Osteocyte (in vitro differentiated cells): ENCODE measurements around the gene NLRC5. TPM values are rescaled to one million over a fixed set of nuclear protein-coding genes. Genes with fewer than 3 reads are reported as not detected.

Experiments
- DNase-seq: peaks from one replicate; pipeline ENCODE4 v3.0.0; 2021; ENCODE audit warnings: mixed read lengths; ENCODE audit not compliant: unreplicated experiment; ENCODE audit errors: extremely low spot score
- H3K27ac Mint-ChIP-seq: one replicate; pipeline ENCODE4 v1.8.0; 2021; ENCODE audit warnings: mild to moderate bottlenecking, mixed read lengths; ENCODE audit not compliant: unreplicated experiment
- H3K27me3 Mint-ChIP-seq: one replicate; pipeline ENCODE4 v1.8.0; 2021; ENCODE audit warnings: mixed read lengths; ENCODE audit not compliant: unreplicated experiment
- H3K36me3 Mint-ChIP-seq: one replicate; pipeline ENCODE4 v1.8.0; 2021; ENCODE audit warnings: mixed read lengths; ENCODE audit not compliant: unreplicated experiment
- H3K4me1 Mint-ChIP-seq: one replicate; pipeline ENCODE4 v1.8.0; 2021; ENCODE audit warnings: mixed read lengths; ENCODE audit not compliant: unreplicated experiment
- H3K4me3 Mint-ChIP-seq: one replicate; pipeline ENCODE4 v1.8.0; 2021; ENCODE audit warnings: mild to moderate bottlenecking, moderate library complexity, mixed read lengths; ENCODE audit not compliant: unreplicated experiment
- H3K9me3 Mint-ChIP-seq: one replicate; pipeline ENCODE4 v1.8.0; 2021; ENCODE audit warnings: mixed read lengths; ENCODE audit not compliant: unreplicated experiment
- CTCF ChIP-seq: fragments of 200-600 bp; sonication (generic); IDR thresholded peaks from 2 replicates; pipeline ENCODE4 v1.5.0; 2021; ENCODE audit warnings: antibody characterized with exemption, mild to moderate bottlenecking, moderate library complexity
- total RNA-seq: library from RNA; stranded (reverse); gene quantifications from 2 replicates; pipeline ENCODE4 v1.2.1, GENCODE V29; 2021

The NLRC5 gene
- total RNA-seq, 1 donor from 2014 or later, result 24.7 TPM

GRCh38 chr16:56953006-56953405 is 36.4 kb upstream of the NLRC5 start:
- Mint-ChIP-seq H3K36me3 (no peaks in the 10 kb centered on the region), H3K4me3 (no peak overlapping the region), H3K9me3 (no peaks in the 10 kb centered on the region), H3K27ac (no peak overlapping the region), H3K4me1 (peaks cover 5% of the 10 kb centered on the region), H3K27me3 (no peaks in the 10 kb centered on the region)
- DNase-seq, result no peak
- TF ChIP-seq CTCF, result no peak

- DNase-seq, result no peak
- H3K36me3 Mint-ChIP-seq, result no peaks in the 10 kb centered on the region
- H3K9me3 Mint-ChIP-seq, result no peaks in the 10 kb centered on the region
- peaks cover 8% of the 10 kb centered on the region for H3K4me1 Mint-ChIP-seq
- peaks cover 6% of the 10 kb centered on the region for H3K27me3 Mint-ChIP-seq
- no peak overlapping the region for H3K4me3 Mint-ChIP-seq
- no peak for TF ChIP-seq CTCF
- no peak overlapping the region for H3K27ac Mint-ChIP-seq
Measured at GRCh38 chr16:56956076-56956475, 33.3 kb upstream of the NLRC5 start.

- H3K9me3 Mint-ChIP-seq, result no peaks in the 10 kb centered on the region
- H3K36me3 Mint-ChIP-seq, result no peaks in the 10 kb centered on the region
- no peak overlapping the region for H3K4me3 Mint-ChIP-seq
- TF ChIP-seq CTCF, result no peak
- peaks cover 6% of the 10 kb centered on the region for H3K27me3 Mint-ChIP-seq
- no peak overlapping the region for H3K27ac Mint-ChIP-seq
- no peak for DNase-seq
- peaks cover 11% of the 10 kb centered on the region for H3K4me1 Mint-ChIP-seq
Measured at GRCh38 chr16:56956756-56957155, 32.6 kb upstream of the NLRC5 start.

- no peaks in the 10 kb centered on the region for H3K36me3 Mint-ChIP-seq
- no peak overlapping the region for H3K4me3 Mint-ChIP-seq
- peaks cover 6% of the 10 kb centered on the region for H3K27me3 Mint-ChIP-seq
- no peak for TF ChIP-seq CTCF
- no peaks in the 10 kb centered on the region for H3K9me3 Mint-ChIP-seq
- DNase-seq, result no peak
- H3K27ac Mint-ChIP-seq, result peak overlapping the region; percentile 23
- peaks cover 11% of the 10 kb centered on the region for H3K4me1 Mint-ChIP-seq
Measured at GRCh38 chr16:56960681-56961281, 28.6 kb upstream of the NLRC5 start.

- no peak for DNase-seq
- H3K27ac Mint-ChIP-seq, result peak overlapping the region; percentile 23
- TF ChIP-seq CTCF, result no peak
- H3K9me3 Mint-ChIP-seq, result no peaks in the 10 kb centered on the region
- H3K4me1 Mint-ChIP-seq, result peaks cover 11% of the 10 kb centered on the region
- peaks cover 6% of the 10 kb centered on the region for H3K27me3 Mint-ChIP-seq
- no peaks in the 10 kb centered on the region for H3K36me3 Mint-ChIP-seq
- no peak overlapping the region for H3K4me3 Mint-ChIP-seq
Measured at GRCh38 chr16:56961386-56961785, 28.0 kb upstream of the NLRC5 start.
